Astrocyte (in vitro differentiated cells and primary cell): ENCODE data around the gene HM13. TPM values are rescaled to one million over a fixed set of nuclear protein-coding genes. Genes with fewer than 3 reads are reported as not detected.

Source experiments
- DNase-seq: peaks from one replicate; pipeline ENCODE4 v3.0.0-alpha.2; 2010; ENCODE audit warnings: low read depth
- FAIRE-seq: peaks from 2 replicates; lab custom pipeline; 2011; peaks lifted over from hg19 to GRCh38; lab: Jason Lieb, UNC
- H2AFZ ChIP-seq: 2 replicates; pipeline ENCODE4 v1.6.0; 2012; ENCODE audit warnings: low read depth, low read length, inconsistent platforms
- H3K27ac ChIP-seq: 2 replicates; pipeline ENCODE4 v1.5.1; 2011; ENCODE audit warnings: low read depth, low read length, inconsistent platforms
- H3K27me3 ChIP-seq: 2 replicates; pipeline ENCODE4 v1.6.0; 2011; ENCODE audit warnings: low read length, inconsistent platforms; ENCODE audit not compliant: insufficient read depth
- H3K36me3 ChIP-seq: 2 replicates; pipeline ENCODE4 v1.5.1; 2011; ENCODE audit warnings: low read length, inconsistent platforms; ENCODE audit not compliant: insufficient read depth
- H3K4me1 ChIP-seq: 2 replicates; pipeline ENCODE4 v1.5.1; 2011; ENCODE audit warnings: low read length, inconsistent platforms; ENCODE audit not compliant: insufficient read depth
- H3K4me2 ChIP-seq: 2 replicates; pipeline ENCODE4 v1.6.0; 2012; ENCODE audit warnings: low read length, inconsistent platforms
- H3K4me3 ChIP-seq: 2 replicates; pipeline ENCODE4 v1.5.1; 2011; ENCODE audit warnings: low read depth, mild to moderate bottlenecking, low read length, inconsistent platforms; ENCODE audit not compliant: insufficient read depth
- H3K79me2 ChIP-seq: 2 replicates; pipeline ENCODE4 v1.6.0; 2012; ENCODE audit warnings: mild to moderate bottlenecking, low read length, inconsistent platforms; ENCODE audit not compliant: insufficient read depth
- H3K9ac ChIP-seq: 2 replicates; pipeline ENCODE4 v1.6.0; 2012; ENCODE audit warnings: mild to moderate bottlenecking, low read length, inconsistent platforms
- H3K9me3 ChIP-seq: 2 replicates; pipeline ENCODE4 v1.5.1; 2012; ENCODE audit warnings: low read depth, mild to moderate bottlenecking, low read length, inconsistent platforms; ENCODE audit not compliant: insufficient read depth
- H4K20me1 ChIP-seq: 2 replicates; pipeline ENCODE4 v1.6.0; 2012; ENCODE audit warnings: low read length, inconsistent platforms; ENCODE audit not compliant: insufficient read depth
- H3K27ac Mint-ChIP-seq: one replicate; pipeline ENCODE4 v1.8.0; 2021; ENCODE audit warnings: mild to moderate bottlenecking, mixed read lengths; ENCODE audit not compliant: unreplicated experiment
- H3K27me3 Mint-ChIP-seq: one replicate; pipeline ENCODE4 v1.8.0; 2021; ENCODE audit warnings: low read depth, mixed read lengths; ENCODE audit not compliant: unreplicated experiment
- H3K36me3 Mint-ChIP-seq: one replicate; pipeline ENCODE4 v1.8.0; 2021; ENCODE audit warnings: low read depth, mixed read lengths; ENCODE audit not compliant: unreplicated experiment
- H3K4me1 Mint-ChIP-seq: one replicate; pipeline ENCODE4 v1.8.0; 2021; ENCODE audit warnings: low read depth, mixed read lengths; ENCODE audit not compliant: unreplicated experiment
- H3K4me3 Mint-ChIP-seq: one replicate; pipeline ENCODE4 v1.8.0; 2021; ENCODE audit warnings: mild to moderate bottlenecking, moderate library complexity, mixed read lengths; ENCODE audit not compliant: unreplicated experiment
- H3K9me3 Mint-ChIP-seq: one replicate; pipeline ENCODE4 v1.8.0; 2021; ENCODE audit warnings: mild to moderate bottlenecking, mixed read lengths; ENCODE audit not compliant: unreplicated experiment
- EZH2 ChIP-seq: IDR thresholded peaks from 2 replicates; pipeline ENCODE4 v1.6.1; 2012; ENCODE audit warnings: mild to moderate bottlenecking, low read length, inconsistent platforms; ENCODE audit not compliant: insufficient read depth
- total RNA-seq: library from RNA; stranded (reverse); gene quantifications from 2 replicates; pipeline ENCODE4 v1.2.1, GENCODE V29; 2021
- TF ChIP-seq, protein P1 (sequence below): IDR thresholded peaks from 2 replicates; pipeline ENCODE4 v1.5.1; 2011; ENCODE audit warnings: low read depth, mild to moderate bottlenecking, inconsistent platforms, low read length, moderate library complexity; ENCODE audit not compliant: insufficient read depth

Gene HM13
- total RNA-seq, 1 donor from 2014 or later = 399 TPM

DNA sequence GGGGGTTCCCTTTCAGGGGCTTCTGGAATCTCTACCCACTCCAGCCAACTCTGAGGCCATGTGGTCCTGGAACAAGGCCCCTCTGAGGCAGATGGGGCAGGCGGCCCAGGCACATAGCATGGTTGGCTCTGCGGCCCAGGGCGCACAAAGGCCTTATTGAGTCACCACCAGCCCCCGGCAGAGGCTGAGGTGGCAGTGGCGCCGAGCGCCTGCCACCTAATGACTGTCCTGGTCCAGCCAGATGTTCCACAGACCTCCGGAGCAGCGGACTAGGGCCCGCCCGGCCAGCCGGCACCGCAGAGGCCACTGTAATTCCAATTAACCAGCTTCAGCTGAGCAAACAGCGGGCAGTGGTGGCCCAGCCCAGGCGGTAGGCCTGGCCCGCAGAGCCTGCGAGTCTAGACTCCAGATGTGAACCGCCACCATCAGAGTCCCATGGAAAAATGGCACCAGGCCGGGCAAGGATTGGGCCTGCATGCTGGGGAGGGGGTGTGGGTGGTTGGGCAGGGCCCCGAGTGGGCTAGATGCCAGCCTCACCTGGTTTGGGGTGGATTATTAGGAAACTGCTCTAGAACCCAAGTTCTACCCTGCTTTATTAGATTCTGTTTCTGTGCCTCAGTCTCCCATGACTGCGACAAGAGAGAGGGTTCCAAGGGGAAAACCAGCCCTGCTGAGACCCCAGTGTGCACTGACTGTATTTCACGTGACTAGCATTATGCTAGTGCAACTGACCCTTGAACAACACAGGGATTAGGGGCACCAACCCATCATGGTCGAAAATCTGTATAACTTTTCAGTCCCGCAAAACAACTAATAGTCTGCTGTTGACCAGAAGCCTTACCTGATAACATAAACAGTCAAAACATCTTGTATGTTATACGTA is 56.7 kb downstream of the HM13 start:
- DNase-seq = peak; percentile 54
- peak overlapping the region; percentile 56 for H3K9ac ChIP-seq

DNA sequence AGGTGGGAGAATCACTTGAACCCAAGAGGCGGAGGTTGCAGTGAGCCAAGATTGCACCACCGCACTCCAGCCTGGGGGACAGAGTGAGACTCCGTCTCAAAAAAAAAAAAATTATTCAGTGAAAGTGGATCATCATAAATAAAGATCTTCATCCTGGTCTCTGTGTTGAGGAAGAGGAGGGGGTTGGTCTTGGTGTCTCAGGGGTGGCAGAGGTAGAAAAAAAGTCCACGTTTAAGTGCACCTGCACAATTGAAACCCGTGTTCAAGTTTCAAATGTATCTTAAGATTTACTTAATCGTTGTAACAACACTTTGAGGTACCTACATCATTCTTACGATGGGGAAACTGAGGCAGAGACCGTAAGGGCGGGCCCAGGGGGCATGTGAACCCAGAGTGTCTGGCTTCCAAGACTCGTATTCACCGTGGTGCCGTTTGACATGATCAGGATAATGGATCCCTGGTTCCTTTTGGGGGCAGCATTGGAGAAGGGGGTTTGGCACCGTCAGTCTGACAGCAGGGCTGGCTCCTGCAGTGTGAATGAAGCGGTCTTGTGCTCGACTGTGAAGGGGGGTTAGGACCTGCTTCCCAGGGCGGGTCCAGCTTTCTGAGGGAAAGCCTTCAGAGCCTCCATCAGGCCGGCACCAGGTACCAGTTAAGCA is 57.9 kb downstream of the HM13 start:
- no peak for FAIRE-seq
- Histone ChIP-seq H3K79me2 (no peaks in the 10 kb centered on the region), H3K9ac (peak overlapping the region; percentile 82), H3K36me3 (no peaks in the 10 kb centered on the region), H3K27ac (peak overlapping the region; percentile 83), H4K20me1 (peaks cover 3% of the 10 kb centered on the region), H2AFZ (peak overlapping the region; percentile 8), H3K9me3 (no peaks in the 10 kb centered on the region), H3K4me1 (peaks cover 56% of the 10 kb centered on the region), H3K4me2 (peak overlapping the region; percentile 97), H3K4me3 (no peak overlapping the region), H3K27me3 (no peaks in the 10 kb centered on the region)
- peaks cover 42% of the 10 kb centered on the region for H3K4me1 Mint-ChIP-seq
- DNase-seq = no peak
- peaks cover 8% of the 10 kb centered on the region for H3K36me3 Mint-ChIP-seq
- H3K27me3 Mint-ChIP-seq = peaks cover under 1% of the 10 kb centered on the region
- no peaks in the 10 kb centered on the region for H3K9me3 Mint-ChIP-seq
- H3K4me3 Mint-ChIP-seq = peak overlapping the region; percentile 72
- peak overlapping the region; percentile 79 for H3K27ac Mint-ChIP-seq
- no peak for TF ChIP-seq EZH2
- TF ChIP-seq, protein P1, sequence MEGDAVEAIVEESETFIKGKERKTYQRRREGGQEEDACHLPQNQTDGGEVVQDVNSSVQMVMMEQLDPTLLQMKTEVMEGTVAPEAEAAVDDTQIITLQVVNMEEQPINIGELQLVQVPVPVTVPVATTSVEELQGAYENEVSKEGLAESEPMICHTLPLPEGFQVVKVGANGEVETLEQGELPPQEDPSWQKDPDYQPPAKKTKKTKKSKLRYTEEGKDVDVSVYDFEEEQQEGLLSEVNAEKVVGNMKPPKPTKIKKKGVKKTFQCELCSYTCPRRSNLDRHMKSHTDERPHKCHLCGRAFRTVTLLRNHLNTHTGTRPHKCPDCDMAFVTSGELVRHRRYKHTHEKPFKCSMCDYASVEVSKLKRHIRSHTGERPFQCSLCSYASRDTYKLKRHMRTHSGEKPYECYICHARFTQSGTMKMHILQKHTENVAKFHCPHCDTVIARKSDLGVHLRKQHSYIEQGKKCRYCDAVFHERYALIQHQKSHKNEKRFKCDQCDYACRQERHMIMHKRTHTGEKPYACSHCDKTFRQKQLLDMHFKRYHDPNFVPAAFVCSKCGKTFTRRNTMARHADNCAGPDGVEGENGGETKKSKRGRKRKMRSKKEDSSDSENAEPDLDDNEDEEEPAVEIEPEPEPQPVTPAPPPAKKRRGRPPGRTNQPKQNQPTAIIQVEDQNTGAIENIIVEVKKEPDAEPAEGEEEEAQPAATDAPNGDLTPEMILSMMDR = no peak

More for the DNA sequence above, 56.7 kb downstream of the HM13 start:
- H3K9me3 ChIP-seq = no peaks in the 10 kb centered on the region
- H3K4me2 ChIP-seq = peak overlapping the region; percentile 29
- no peak overlapping the region for H2AFZ ChIP-seq
- FAIRE-seq = no peak
- H4K20me1 ChIP-seq = peaks cover 5% of the 10 kb centered on the region
- peaks cover 68% of the 10 kb centered on the region for H3K4me1 ChIP-seq
- Mint-ChIP-seq H3K4me3 (no peak overlapping the region), H3K27me3 (no peaks in the 10 kb centered on the region), H3K4me1 (peaks cover 50% of the 10 kb centered on the region), H3K27ac (peak overlapping the region; percentile 90), H3K36me3 (peaks cover 9% of the 10 kb centered on the region), H3K9me3 (no peaks in the 10 kb centered on the region)
- peak overlapping the region; percentile 62 for H3K27ac ChIP-seq
- no peaks in the 10 kb centered on the region for H3K27me3 ChIP-seq
- no peak for TF ChIP-seq EZH2
- TF ChIP-seq, protein P1 = no peak
- H3K4me3 ChIP-seq = no peak overlapping the region
- no peaks in the 10 kb centered on the region for H3K36me3 ChIP-seq
- no peaks in the 10 kb centered on the region for H3K79me2 ChIP-seq
